GM18867 (cell line): ENCODE results near the gene EOMES.
"Not testable (repeated sequence)": the region's sequence is repeated elsewhere in the genome, so short reads cannot be mapped to it uniquely, and the experiment has no call there.

Source experiments
- ATAC-seq: cut with Tn5 transposase; IDR thresholded peaks from one replicate; pipeline ENCODE4 v1.9.1; 2021; ENCODE audit warnings: mild to moderate bottlenecking, moderate library complexity; ENCODE audit not compliant: unreplicated experiment

EOMES gene

DNA sequence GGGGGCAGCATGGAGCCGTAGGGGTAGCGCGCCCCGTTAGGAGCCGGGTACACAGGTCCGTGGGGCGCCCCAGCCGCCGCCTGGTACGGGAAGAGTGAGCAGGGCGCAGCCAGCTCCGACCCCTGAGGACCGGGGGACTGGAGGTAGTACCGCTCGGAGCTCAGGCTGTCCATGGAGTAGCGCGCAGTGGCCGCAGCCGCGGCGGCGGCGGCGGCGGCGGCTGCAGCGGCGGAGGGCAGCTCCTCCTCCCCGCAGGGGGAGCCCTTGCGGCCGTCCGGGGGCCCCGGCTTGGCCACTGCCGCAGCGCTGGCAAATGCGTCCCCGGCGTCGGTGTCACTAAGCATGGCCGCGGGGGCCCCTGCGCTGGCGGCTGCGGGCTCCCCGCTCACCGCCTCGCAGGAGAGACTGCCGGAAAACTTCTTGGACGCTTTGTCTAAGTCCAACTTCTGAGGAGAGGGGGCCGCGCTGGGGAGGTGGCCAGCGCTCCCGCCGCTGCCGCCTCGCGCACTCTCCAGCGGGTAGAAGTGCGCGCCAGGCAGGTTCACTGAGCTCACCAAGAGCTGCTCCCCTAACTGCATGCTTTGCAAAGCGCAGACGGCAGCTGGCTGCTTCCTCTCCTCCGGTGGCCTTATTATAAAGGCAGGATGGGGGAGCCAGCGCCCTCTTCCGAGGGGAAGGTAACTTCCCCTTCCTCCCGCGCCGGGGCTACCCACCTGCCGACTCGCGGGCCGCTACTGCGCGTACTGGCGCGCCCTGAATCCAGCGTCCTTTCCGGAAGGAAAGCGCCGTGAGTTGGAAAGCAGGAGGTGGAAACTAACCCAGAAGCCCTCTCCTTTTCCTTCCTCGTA is at the start of gene EOMES:
Gene EOMES (minus strand): TSS at position 607 of the 848 bp plus-strand sequence. CDS start 29 bp downstream, at position 578.
- peak; percentile 78 for ATAC-seq

GRCh38 chr3:27770384-27770783 is 48.3 kb upstream of the EOMES start:
- not testable (repeated sequence) for ATAC-seq

GRCh38 chr3:27767000-27767399 is 44.9 kb upstream of the EOMES start:
- ATAC-seq: no peak

DNA sequence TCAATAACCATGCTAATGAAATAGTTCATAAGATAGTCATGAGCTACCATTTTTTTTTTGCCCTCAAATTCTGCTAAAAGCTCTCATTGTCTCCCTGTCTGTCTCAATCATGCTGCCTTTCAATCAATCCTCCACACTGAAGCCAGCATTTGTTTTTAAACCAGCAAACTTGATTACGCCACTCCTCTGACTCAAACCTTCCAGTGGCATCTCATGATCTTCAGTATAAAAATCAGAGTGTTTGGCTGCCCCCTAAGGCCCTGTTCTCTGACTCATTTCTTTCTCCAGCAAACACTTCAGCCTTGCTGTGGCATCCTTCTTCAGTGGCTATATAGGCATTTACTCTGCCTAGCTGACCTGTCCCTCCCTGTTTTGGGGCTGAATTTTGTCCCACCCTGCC is 36.0 kb upstream of the EOMES start:
- no peak for ATAC-seq

GRCh38 chr3:27756877-27757276 is 34.8 kb upstream of the EOMES start:
- no peak for ATAC-seq

GRCh38 chr3:27752926-27753325 is 30.8 kb upstream of the EOMES start:
- ATAC-seq: no peak

DNA sequence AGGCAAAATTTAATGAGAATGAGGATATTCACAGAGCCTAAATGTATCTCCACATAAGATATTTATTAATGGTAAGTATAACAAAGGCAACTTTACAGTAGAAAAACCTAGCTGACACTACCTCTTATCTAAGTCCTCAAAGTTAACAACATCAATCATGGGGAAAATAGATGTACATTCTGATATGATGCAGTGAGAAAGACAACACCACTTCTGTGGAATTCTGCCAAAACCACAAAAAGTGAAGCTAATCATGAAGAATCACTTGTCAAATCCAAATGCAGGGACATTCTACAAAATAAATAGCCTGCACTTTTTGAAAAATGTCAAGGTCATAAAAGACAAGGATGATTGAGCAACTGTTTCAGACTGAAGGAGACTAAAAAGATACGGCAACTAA is 27.5 kb upstream of the EOMES start:
- ATAC-seq: no peak

DNA sequence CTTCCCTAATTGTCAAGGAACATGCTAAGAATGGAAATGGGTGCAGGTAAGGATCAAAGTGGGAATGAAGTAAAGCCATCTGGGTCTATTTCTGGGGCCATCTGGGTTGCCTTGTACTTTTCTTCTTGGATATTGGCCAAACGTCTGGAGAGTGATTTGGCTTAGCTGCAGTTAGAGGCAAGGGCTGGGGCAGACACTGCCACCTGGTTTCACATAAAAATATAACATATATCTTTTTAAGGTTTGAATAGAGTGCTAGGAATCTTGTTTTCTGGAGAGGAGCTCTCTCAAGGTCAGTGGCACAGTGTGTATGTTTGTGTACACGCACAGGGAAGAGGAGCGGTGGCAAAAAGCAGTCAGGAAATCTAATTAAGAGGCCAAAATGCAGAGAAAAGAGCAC is 24.7 kb upstream of the EOMES start:
- no peak for ATAC-seq

GRCh38 chr3:27740854-27741253 is 18.7 kb upstream of the EOMES start:
- no peak for ATAC-seq

DNA sequence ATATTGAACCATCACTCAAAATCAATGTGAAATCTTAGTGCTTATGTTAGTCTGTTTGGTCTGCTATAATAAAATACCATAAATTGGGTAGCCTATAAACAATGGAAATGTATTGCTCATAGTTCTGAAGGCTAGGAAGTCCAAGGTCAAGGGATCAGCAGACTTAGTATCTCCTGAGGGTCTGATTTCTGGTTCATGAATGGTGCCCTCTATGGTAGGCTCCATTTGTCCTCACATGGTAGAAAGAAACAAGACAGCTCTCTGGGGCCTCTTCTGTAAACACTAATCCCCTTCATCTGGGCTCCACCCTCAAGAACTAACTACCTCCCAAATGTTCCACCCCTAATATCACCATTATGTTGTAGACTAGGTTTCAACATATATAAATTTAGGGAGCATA is 15.0 kb upstream of the EOMES start:
- no peak for ATAC-seq

DNA sequence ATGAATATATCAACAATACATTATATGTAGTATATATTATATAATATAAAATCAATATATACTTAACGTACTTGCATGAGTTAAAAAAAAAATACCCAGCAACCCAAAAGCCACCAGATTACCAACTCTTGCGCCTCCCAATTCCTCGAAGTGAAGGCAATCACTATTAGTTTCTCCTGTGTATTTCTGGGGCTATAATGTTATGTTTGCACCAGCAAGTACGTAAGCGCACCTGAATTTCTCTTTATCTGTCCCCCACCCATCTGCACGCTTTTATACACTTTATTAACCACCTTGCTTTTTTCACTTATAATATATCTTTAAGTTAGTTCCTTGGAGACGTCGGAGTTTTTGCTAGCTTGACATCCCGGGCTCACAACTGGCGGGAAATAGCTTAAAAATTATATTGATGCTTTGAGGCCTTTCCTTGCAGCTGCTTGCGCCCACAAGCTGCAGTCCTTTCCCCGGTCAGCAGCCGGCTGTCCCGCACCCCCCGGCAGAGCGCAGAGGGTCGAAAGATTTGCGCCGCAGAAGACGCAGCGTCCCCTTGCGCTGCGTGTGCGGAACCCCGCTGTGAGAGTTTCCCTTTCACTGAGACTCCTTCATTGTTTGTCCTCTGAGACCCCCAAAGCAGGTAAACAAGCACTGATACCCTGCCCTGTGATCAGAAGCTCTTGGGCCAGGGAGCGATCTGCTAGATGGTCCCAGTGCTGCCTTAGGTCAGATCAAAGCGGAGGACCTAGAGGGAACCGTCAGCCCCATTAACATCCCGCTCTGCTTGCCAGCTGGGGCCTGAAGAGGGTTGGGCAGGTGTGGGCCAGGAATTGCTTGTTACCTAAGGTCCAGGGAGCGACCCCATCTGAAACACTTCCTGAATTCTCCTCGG is 8.9 kb upstream of the EOMES start:
- no peak for ATAC-seq

GRCh38 chr3:27729748-27730611 is 7.9 kb upstream of the EOMES start:
- no peak for ATAC-seq

- no peak for ATAC-seq
Measured at GRCh38 chr3:27729325-27729724, 7.2 kb upstream of the EOMES start.

DNA sequence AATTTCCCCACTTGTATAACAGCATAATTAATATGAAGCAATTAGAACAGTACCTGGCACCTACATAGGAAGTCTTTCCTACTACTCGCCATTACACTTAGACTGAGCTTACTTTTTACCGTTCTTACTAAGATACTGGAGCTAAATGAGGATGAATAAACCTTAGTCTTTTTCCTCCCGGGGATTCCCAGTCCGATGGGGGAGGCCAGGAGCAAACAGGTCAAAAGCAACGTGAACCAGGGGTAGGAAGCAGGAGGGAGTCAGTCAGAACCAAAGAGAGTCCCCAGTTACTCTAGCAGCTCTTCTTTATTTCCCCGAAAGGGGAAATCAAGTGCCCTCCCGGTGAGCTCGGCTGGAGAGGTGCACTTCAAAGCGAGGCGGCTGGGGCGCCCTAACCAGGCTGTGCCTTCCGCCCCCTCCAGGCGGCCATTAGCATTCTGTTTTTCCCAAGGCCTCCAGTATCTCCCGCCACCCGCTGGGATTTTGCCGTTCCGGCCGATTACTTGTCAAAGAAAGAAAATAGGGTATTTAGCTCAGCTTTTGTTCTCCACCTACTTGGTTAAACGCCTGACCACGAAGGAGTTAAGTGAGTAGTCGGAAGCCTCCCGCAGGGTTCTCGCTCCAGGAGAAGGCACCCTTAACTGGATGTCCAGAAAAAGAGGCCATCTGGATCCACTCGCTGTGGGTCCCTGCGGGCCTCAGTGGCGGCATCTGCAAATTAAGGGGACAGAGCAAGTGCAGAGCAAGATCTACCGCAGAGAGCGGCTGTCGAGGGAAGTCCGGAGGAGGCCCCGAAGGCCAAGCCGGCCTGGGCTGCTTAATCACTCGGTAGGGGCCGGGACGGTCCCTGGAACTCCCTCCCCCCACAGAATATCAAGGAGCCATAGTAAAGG is 6.3 kb upstream of the EOMES start:
- peak; percentile 63 for ATAC-seq

GRCh38 chr3:27726240-27726639 is 4.1 kb upstream of the EOMES start:
- no peak for ATAC-seq

GRCh38 chr3:27724459-27725197 is 2.5 kb upstream of the EOMES start:
- ATAC-seq: no peak

DNA sequence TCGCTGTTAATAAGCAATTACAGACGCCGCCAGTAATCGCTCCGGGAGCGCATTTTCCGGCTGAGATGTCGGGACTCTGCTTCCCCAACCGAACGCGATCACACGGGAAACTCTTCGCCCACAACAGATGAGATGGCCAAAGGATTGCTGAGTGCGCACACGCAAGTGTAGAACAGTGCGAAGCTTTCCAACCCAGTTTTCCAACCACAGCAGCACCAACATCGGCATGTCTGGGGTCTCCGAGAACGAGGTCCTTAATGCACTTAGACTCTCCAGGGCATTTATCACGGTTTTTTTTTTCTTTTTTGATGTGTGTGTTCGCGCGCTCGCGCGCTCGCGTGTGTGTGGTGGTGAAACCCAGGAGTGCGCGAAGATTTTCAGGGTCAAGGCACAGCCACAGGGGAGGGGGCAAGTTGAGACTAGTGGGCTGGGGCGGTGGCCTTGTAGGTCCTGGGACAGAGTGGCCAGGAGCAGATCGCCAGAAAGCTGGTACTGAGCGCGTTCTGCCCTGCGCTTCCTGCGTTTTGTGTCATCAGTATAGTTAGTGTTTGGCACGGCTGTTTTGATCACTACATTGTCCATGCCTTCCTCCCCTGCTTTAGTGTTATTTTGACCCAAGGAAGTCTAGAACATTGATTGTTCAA is 1.8 kb upstream of the EOMES start:
- ATAC-seq: no peak

GRCh38 chr3:27723456-27723814 is 1.3 kb upstream of the EOMES start:
- no peak for ATAC-seq

DNA sequence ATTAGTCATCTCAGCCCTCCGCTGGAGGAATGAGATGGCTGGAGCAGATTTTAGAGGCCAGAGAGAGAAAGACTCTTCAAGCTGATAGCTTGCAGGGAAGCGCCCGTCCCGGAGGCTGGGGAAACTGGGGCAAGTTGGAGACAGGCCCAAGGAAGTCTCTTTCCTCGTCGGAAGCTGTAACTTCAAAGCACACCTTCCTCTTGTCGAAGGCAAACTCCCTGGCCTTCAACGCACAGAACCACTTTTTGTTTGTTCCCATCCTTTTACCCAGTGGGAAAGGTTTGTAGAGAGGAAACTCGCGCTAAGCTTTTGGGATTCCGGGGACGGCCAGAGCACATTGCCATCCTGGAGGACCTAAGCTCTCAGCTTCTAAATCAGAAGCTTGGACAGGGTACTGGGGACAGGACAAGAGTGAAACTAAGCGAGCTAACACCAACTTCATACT is 900 bp upstream of the EOMES start:
- no peak for ATAC-seq
